ENCODE data around the gene NF2. TPM values are rescaled to one million over a fixed set of nuclear protein-coding genes. Genes with fewer than 3 reads are reported as not detected.
A peak's percentile ranks its signal among the peaks of the same experiment; 100 is the strongest.

Gene NF2
- total RNA-seq, 1 donor from 2014 or later, result 35.4 TPM

GRCh38 chr22:29625090-29625825, 21.8 kb downstream of the NF2 start:
- H3K4me1 Mint-ChIP-seq (ENCODE audit: low read depth, unreplicated experiment), result no peaks in the 10 kb centered on the region

GRCh38 chr22:29626497-29627195, 23.2 kb downstream of the NF2 start:
- H3K9me3 Mint-ChIP-seq (ENCODE audit: unreplicated experiment), result peaks cover 4% of the 10 kb centered on the region

More at GRCh38 chr22:29625090-29625825, 21.8 kb downstream of the NF2 start:
- no peaks in the 10 kb centered on the region for H3K36me3 Mint-ChIP-seq (ENCODE audit: unreplicated experiment)
- peak overlapping the region; percentile 40 for H3K27ac Mint-ChIP-seq (ENCODE audit: unreplicated experiment)
- H3K9me3 Mint-ChIP-seq (ENCODE audit: unreplicated experiment), result peaks cover 4% of the 10 kb centered on the region
- H3K4me3 Mint-ChIP-seq (ENCODE audit: unreplicated experiment), result no peak overlapping the region
- TF ChIP-seq, protein P1, sequence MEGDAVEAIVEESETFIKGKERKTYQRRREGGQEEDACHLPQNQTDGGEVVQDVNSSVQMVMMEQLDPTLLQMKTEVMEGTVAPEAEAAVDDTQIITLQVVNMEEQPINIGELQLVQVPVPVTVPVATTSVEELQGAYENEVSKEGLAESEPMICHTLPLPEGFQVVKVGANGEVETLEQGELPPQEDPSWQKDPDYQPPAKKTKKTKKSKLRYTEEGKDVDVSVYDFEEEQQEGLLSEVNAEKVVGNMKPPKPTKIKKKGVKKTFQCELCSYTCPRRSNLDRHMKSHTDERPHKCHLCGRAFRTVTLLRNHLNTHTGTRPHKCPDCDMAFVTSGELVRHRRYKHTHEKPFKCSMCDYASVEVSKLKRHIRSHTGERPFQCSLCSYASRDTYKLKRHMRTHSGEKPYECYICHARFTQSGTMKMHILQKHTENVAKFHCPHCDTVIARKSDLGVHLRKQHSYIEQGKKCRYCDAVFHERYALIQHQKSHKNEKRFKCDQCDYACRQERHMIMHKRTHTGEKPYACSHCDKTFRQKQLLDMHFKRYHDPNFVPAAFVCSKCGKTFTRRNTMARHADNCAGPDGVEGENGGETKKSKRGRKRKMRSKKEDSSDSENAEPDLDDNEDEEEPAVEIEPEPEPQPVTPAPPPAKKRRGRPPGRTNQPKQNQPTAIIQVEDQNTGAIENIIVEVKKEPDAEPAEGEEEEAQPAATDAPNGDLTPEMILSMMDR (IDR thresholded peaks at IDR 0.05; ENCODE audit: partially characterized antibody, unreplicated experiment), result peak; percentile 78
- peaks cover 3% of the 10 kb centered on the region for H3K27me3 Mint-ChIP-seq (ENCODE audit: unreplicated experiment)
- DNase-seq, result peak; percentile 35

DNA sequence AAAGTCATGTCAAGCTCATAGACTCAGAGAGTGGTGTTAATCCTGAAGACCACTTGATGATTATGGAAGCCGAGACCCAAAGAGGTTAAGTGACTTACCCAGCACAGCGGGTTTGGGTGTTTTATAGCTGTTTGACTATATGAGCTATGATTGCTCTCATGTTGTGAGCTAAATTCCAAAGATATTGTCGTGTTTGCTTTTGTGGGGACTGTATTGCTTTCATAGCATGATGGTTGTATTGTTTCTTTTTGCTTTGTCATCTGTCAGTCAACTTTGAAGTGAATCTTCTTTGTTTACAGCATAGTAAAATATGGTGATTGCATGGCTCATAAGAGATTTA, 23.7 kb downstream of the NF2 start:
- Mint-ChIP-seq H3K4me1 (ENCODE audit: low read depth, unreplicated experiment) (no peaks in the 10 kb centered on the region), H3K9me3 (ENCODE audit: unreplicated experiment) (peaks cover 4% of the 10 kb centered on the region), H3K27ac (ENCODE audit: unreplicated experiment) (no peak overlapping the region), H3K4me3 (ENCODE audit: unreplicated experiment) (no peak overlapping the region), H3K27me3 (ENCODE audit: unreplicated experiment) (peaks cover 3% of the 10 kb centered on the region), H3K36me3 (ENCODE audit: unreplicated experiment) (no peaks in the 10 kb centered on the region)
- TF ChIP-seq, protein P1 (IDR thresholded peaks at IDR 0.05; ENCODE audit: partially characterized antibody, unreplicated experiment), result no peak
- no peak for DNase-seq

More at GRCh38 chr22:29626497-29627195, 23.2 kb downstream of the NF2 start:
- no peaks in the 10 kb centered on the region for H3K36me3 Mint-ChIP-seq (ENCODE audit: unreplicated experiment)
- no peak for DNase-seq
- TF ChIP-seq, protein P1 (IDR thresholded peaks at IDR 0.05; ENCODE audit: partially characterized antibody, unreplicated experiment), result no peak
- no peak overlapping the region for H3K27ac Mint-ChIP-seq (ENCODE audit: unreplicated experiment)
- H3K4me1 Mint-ChIP-seq (ENCODE audit: low read depth, unreplicated experiment), result no peaks in the 10 kb centered on the region
- no peak overlapping the region for H3K4me3 Mint-ChIP-seq (ENCODE audit: unreplicated experiment)
- peaks cover 3% of the 10 kb centered on the region for H3K27me3 Mint-ChIP-seq (ENCODE audit: unreplicated experiment)

GRCh38 chr22:29628996-29629902, 25.8 kb downstream of the NF2 start:
- peaks cover 2% of the 10 kb centered on the region for H3K9me3 Mint-ChIP-seq (ENCODE audit: unreplicated experiment)
- no peaks in the 10 kb centered on the region for H3K4me1 Mint-ChIP-seq (ENCODE audit: low read depth, unreplicated experiment)
- no peaks in the 10 kb centered on the region for H3K27me3 Mint-ChIP-seq (ENCODE audit: unreplicated experiment)
- no peak overlapping the region for H3K27ac Mint-ChIP-seq (ENCODE audit: unreplicated experiment)
- TF ChIP-seq, protein P1 (IDR thresholded peaks at IDR 0.05; ENCODE audit: partially characterized antibody, unreplicated experiment), result no peak
- no peak overlapping the region for H3K4me3 Mint-ChIP-seq (ENCODE audit: unreplicated experiment)
- H3K36me3 Mint-ChIP-seq (ENCODE audit: unreplicated experiment), result no peaks in the 10 kb centered on the region
- no peak for DNase-seq

Measured in glutamatergic neuron (in vitro differentiated cells).